Measurements from ENCODE around the gene LILRB5. TPM values are rescaled to one million over a fixed set of nuclear protein-coding genes. Genes with fewer than 3 reads are reported as not detected.
A peak's percentile ranks its signal among the peaks of the same experiment; 100 is the strongest.
"Not testable (repeated sequence)": the region's sequence is repeated elsewhere in the genome, so short reads cannot be mapped to it uniquely, and the experiment has no call there.

Gene LILRB5
- polyA plus RNA-seq, 10 donors, result 6.8 to 11.2 (median 8.9) TPM

DNA sequence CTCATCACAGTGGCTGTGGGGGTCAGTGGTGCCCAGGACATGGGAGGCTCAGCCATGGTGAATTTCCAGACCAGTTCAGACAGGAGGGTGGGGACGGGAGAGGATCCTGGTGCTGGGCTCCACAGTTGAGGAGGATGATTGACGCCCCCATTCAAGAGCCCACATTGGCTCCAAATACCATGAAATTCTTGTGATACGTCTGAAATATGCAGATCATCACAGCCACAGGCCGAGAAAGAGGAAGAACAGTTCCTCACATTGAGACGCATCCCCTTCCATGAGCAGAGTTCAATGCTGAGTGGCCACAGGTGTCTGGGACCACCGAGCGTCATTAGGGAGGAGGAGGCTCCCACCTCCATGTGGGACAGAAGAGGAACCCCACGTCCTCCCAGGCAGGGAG, 13.3 kb downstream of the LILRB5 start:
- not testable (repeated sequence) for DNase-seq

DNA sequence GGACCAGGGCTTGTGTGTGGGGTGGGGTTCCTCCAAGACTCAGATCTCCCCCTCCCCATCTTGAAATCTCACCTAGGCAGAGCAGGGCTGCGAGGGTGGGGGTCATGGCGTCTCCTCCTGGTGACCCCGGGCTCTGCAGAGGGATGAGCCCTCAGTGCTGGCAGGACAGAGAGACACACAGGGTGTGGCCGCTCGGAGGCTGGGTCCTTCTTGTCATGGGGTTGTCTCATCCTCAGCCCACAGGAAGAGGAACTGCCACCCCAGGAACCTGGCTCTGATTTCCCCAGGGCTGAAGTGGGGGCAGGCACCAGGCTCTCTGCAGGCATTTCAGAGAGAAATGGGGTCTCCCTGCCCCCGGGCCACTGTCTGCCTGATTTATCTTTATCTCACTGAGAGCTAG, 14.4 kb downstream of the LILRB5 start, which contains the start of gene LILRA6:
TSS of gene LILRA6 (minus strand) at position 145 of the 400 bp plus-strand sequence.
- DNase-seq, result not testable (repeated sequence)

DNA sequence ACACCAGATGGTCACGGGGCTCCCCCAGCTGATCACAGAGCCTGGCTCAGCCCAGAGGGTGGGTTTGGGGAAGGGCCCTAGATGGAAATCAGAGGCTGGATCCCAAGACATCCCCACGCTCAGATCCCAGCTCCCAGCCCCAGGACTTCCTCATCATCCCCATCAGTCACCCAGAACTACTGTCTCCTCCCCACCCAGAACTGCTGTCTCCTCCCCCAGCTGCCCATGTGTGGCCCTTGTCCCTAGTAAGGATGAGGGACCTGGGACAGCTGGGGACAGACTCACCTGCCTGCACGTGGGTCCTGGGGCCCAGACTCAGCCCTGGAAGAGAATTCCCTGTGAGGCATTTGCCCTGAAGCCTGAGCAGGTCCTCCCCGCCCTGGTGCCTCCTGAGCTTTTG, 14.8 kb downstream of the LILRB5 start:
- not testable (repeated sequence) for DNase-seq

GRCh38 chr19:54240372-54241336, 16.4 kb downstream of the LILRB5 start:
- DNase-seq, result not testable (repeated sequence)

GRCh38 chr19:54239491-54240371, 17.3 kb downstream of the LILRB5 start:
- DNase-seq, result not testable (repeated sequence)

- no peak for DNase-seq
Observed at GRCh38 chr19:54233941-54234340, 23.1 kb downstream of the LILRB5 start.

GRCh38 chr19:54231077-54231931, 25.8 kb downstream of the LILRB5 start:
- DNase-seq, result peak; percentile 52 to 77 (median 73)

- DNase-seq, result no peak
Observed at GRCh38 chr19:54230031-54230430, 27.0 kb downstream of the LILRB5 start.

DNA sequence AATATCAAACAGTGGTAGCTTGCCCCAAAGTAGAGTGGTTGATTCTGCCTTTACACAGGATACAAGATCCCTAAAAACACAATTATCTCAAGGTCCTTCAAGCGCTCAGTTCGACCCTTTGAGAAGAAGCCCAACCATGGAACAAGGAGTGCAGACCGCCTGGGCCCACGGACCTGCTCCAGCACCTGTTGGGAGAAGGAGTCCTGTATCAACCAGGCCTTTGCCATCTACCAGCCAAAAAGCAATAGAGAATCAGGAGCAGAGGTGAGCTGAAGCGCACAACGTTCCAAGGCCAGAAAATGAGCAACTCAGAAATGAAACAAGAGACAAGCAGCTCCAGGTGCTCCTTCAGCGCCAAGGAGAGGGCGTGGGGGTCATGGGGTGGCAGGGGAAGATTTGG, 27.9 kb downstream of the LILRB5 start:
- no peak for DNase-seq

DNA sequence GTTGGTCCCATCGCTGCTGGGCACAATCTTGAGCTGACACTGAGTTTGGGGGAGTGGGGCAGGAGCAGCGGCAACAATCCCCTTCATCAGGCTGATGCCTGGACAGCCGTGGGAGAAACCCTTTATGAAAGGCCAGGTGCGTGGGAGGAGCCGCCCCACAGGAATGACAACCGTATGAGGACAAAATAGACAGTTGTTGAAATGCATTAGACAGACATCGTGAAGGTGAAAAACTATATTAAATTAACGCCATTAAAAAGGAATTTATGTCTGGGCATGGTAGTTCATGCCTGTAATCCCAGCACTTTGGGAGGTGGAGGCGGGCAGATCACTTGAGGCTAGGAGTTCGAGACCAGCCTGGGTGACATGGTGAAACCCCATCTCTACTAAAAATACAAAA, 32.5 kb downstream of the LILRB5 start:
- not testable (repeated sequence) for DNase-seq

GRCh38 chr19:54223937-54224281, 33.2 kb downstream of the LILRB5 start:
- DNase-seq, result not testable (repeated sequence)

GRCh38 chr19:54223277-54223936, 33.7 kb downstream of the LILRB5 start:
- DNase-seq, result not testable (repeated sequence)

- not testable (repeated sequence) for DNase-seq
Observed at GRCh38 chr19:54222474-54223276, 34.4 kb downstream of the LILRB5 start, which contains the start of gene LILRB3. TSS of gene LILRB3 (minus strand) at chr19:54223007. CDS start at chr19:54222976, 31 bp downstream.

- not testable (repeated sequence) for DNase-seq
Observed at GRCh38 chr19:54221947-54222346, 35.1 kb downstream of the LILRB5 start.

DNA sequence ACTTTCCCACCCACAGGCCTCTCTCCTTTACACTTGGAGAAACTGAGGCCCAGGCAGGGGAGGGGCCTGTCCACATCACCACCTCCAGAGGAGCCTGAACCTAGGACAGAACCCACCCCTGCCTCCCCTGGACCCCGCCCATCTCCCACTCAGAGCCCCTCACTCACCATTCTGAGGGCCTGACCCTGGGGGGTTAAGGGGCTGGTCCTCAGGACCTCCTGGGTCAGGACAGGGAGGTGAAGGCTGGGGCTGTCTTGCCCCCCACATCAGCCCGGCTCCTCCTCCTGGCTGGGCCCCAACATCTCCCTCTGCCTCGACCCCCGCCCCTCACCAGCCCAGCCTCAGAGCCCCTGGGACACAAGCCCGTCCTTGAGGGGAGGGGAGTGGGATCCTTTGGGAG, 37.4 kb downstream of the LILRB5 start:
- not testable (repeated sequence) for DNase-seq

DNA sequence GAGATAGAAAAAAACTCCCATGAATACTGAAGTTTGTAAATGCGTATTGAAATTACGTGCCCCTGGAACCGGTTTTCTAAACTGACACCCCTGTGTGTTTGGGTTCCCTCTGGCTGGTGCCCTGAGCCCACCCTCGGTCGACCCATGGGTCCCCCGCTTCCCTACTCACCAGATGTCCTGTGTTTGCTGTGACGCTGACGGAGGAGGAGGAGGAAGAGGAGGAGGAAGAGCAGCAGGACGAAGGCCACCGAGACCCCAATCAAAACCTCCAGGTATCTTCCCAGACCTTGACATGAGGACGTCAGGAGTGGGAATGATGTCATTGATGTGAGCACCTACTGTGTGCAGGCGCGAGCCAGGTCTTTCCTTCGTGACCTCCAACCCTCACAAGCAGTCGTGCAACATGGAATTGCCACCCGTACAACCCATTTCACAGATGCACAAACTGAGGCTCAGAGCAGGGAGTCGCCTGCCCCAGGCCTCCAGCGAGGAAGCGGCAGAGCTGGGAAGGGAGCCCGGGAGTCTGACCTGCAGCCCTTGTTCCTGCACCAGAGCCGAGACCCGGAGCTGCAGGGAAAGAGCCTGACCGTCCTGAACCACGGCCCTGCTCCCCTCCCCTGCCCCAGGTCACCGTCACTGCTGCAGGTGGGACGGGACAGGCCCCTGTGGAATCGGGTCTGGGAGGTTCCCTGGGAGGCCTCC, 38.0 kb downstream of the LILRB5 start:
- DNase-seq, result no peak

DNA sequence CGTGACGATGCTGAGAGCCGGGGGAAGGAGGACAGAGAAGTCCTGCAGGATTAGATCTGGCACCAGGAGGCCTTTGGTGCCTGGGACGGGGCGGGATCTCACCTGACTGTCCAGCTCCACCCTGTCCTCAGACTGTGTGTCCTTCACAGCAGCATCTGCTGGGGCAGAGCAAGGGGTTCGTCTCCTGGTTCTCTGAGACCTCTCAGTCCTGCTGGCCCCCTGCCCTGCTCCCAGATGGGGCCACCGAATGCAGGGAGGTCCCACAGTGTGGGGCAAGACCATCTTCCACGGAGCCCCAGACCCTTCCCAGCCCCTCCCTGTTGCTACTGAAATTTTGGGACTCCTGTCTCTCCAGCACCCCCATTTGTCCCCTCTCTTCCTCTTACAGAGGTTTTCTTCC, 38.8 kb downstream of the LILRB5 start:
- no peak for DNase-seq

DNA sequence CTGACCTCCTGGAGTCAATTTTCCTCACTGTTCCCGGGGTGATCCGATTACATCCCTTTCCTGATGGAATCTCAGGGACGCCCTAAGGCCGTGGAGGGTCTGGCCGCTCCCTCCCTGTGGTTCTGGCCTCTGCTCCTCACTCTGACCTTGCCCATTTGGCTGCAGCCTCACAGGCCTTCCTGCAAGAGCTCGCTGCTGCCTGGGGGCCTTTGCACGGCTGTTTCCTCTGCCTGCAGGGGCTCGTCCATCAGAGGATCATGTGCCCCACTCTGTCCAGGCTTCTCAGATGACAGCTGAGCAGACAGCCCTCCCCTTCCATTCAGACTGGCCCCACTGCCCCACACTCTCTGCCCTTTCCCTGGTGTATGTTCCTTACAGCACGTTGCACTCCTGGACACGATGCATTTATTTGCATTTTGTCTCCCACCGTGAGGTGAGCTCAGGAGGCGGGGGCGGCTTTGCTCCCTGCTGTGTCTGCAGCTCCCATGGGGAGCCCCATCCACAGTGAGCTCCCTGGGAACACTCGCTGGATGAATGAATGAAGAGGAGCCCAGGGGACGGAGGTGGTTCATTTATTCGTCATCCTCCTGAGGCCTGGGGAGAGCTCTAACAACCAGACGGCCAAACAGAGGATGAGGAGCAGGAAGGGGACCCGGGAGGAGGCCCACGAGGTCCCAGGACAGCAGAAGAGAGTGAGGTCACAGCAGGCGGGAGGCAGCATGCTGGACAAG, 39.4 kb downstream of the LILRB5 start:
- DNase-seq, result not testable (repeated sequence)

Data from muscle of back (tissue), 11 donors.